ENCODE measurements around the gene DLG2.

GRCh38 chr11:83477772-83478171 is 2149.4 kb downstream of the DLG2 start:
- TF ChIP-seq CTCF (IDR thresholded peaks at IDR 0.05 in 4 of 5, conservative IDR thresholded peaks at IDR 0.05 in 1 of 5), result no peak
- TF ChIP-seq POLR2A (IDR thresholded peaks at IDR 0.05), result no peak
